ENCODE data around the gene ANKRD28.

Gene ANKRD28

GRCh38 chr3:15716178-15716577 is 81.6 kb downstream of the ANKRD28 start:
- DNase-seq = no peak

- no peak for DNase-seq
These were observed 83.3 kb downstream of the ANKRD28 start for GRCh38 chr3:15714448-15714847.

- DNase-seq = no peak
These were observed 84.4 kb downstream of the ANKRD28 start for GRCh38 chr3:15713364-15713763.

- DNase-seq = no peak
These were observed 86.5 kb downstream of the ANKRD28 start for GRCh38 chr3:15711281-15711680.

GRCh38 chr3:15708882-15709677 is 88.7 kb downstream of the ANKRD28 start:
- no peak for DNase-seq

- no peak for DNase-seq
These were observed 90.0 kb downstream of the ANKRD28 start for GRCh38 chr3:15707779-15708178.

GRCh38 chr3:15703346-15703745 is 94.4 kb downstream of the ANKRD28 start:
- DNase-seq = no peak

GRCh38 chr3:15694628-15695027 is 103.2 kb downstream of the ANKRD28 start:
- DNase-seq = no peak

GRCh38 chr3:15693355-15693754 is 104.4 kb downstream of the ANKRD28 start:
- no peak for DNase-seq

- DNase-seq = no peak
These were observed 107.0 kb downstream of the ANKRD28 start for GRCh38 chr3:15690748-15691147.

- no peak for DNase-seq
These were observed 107.5 kb downstream of the ANKRD28 start for GRCh38 chr3:15690230-15690629.

GRCh38 chr3:15685927-15686326 is 111.9 kb downstream of the ANKRD28 start:
- DNase-seq = peak; percentile 27 to 30

GRCh38 chr3:15683253-15683652 is 114.5 kb downstream of the ANKRD28 start:
- DNase-seq = no peak

- no peak for DNase-seq
These were observed 115.1 kb downstream of the ANKRD28 start for GRCh38 chr3:15682561-15683185.

- peak in 1 of 2 donors; percentile 27 for DNase-seq
These were observed 116.1 kb downstream of the ANKRD28 start for GRCh38 chr3:15681668-15682067.

GRCh38 chr3:15679306-15679705 is 118.5 kb downstream of the ANKRD28 start:
- DNase-seq = no peak

GRCh38 chr3:15676259-15676658 is 121.5 kb downstream of the ANKRD28 start:
- no peak for DNase-seq

- DNase-seq = no peak
These were observed 124.2 kb downstream of the ANKRD28 start for GRCh38 chr3:15673536-15673935.

GRCh38 chr3:15667484-15667883 is 130.3 kb downstream of the ANKRD28 start:
- DNase-seq = peak; percentile 14 to 63

GRCh38 chr3:15666277-15666676 is 131.5 kb downstream of the ANKRD28 start:
- DNase-seq = no peak

GRCh38 chr3:15665510-15666150 is 132.1 kb downstream of the ANKRD28 start:
- DNase-seq = no peak

GRCh38 chr3:15664144-15664543 is 133.6 kb downstream of the ANKRD28 start:
- no peak for DNase-seq

- DNase-seq = no peak
These were observed 137.5 kb downstream of the ANKRD28 start for GRCh38 chr3:15660055-15660935.

Measured in CD4-positive, alpha-beta T cell treated with Interferon alpha-2 for 1 hour (primary cell).